ENCODE results near the gene PSMC1.

- TF ChIP-seq CTCF (IDR thresholded peaks at IDR 0.05; ENCODE audit: low read depth, low read length) (peak; percentile 91), EZH2phosphoT487 (IDR thresholded peaks at IDR 0.05; ENCODE audit: low read depth) (no peak)
Observed at GRCh38 chr14:90235179-90235976, 21.0 kb upstream of the PSMC1 start.

Data from OCI-LY3 (cell line).